Lung microvascular endothelial cell (primary cell): ENCODE data around the gene TRIM74. TPM values are rescaled to one million over a fixed set of nuclear protein-coding genes. Genes with fewer than 3 reads are reported as not detected.
"Not testable (repeated sequence)": the region's sequence is repeated elsewhere in the genome, so short reads cannot be mapped to it uniquely, and the experiment has no call there.

Experiments used
- DNase-seq, 2 donors: peaks; one replicate each; pipeline versions ENCODE4 v3.0.0 to v3.0.0-alpha.2; 2010; ENCODE audit warnings: low read depth in 2 of 2
- total RNA-seq: library from RNA; depleted of rRNA; stranded (reverse); fragments of >200 nt; gene quantifications from 2 replicates; pipeline ENCODE4 v1.2.1, GENCODE V29; 2014

The TRIM74 gene
- total RNA-seq, 1 donor from 2014 or later = under 0.01 TPM

DNA sequence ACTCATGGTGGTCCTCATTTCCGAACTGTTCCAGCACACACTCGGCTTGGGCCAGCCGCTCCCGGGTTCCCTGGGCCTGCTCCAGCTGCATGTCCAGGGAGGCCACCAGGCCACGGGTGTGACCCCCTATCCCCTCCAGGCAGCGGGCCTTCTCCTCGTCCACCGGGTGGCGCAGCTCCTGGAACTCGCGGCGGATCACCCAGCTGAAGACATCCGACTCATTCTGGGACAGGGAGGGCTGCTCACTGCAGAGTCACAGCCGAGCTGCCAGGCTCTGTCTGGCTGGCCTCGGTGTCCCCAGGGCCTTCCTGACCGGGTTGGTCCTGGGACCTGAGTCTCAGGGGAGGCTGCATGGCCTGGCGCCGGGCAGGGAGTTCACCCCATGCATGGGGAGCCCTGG is 9.2 kb downstream of the TRIM74 start:
- DNase-seq = not testable (repeated sequence)

DNA sequence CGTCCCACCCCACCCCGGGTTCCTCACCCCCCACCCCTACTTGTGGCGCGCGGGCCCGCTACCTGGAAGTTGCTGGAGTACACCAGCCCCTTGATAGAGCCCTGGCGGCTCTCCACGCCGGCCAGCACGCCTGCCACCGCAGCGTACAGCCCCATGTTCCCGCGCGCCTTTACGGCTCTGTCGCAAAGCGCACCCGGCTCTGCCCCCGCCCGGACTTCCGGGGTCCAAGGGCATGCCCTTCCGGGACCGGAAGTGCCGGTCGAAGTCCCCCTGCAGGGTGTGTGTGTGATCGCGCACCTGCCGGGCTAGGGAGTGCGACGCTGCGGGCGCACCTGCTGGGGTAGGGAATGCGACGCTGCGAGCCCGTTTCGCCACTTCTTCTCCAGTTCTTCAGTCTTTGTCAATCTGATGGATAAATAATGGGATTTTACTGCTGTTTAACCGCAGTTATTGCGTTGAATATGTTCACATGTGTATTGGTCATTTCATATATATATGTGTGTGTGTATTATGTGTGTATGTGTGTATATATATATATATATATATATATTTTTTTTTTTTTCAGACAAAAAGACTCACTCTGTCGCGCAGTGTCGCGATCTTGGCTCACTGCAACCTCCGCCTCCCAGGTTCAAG is 14.6 kb downstream of the TRIM74 start:
- DNase-seq = not testable (repeated sequence)

DNA sequence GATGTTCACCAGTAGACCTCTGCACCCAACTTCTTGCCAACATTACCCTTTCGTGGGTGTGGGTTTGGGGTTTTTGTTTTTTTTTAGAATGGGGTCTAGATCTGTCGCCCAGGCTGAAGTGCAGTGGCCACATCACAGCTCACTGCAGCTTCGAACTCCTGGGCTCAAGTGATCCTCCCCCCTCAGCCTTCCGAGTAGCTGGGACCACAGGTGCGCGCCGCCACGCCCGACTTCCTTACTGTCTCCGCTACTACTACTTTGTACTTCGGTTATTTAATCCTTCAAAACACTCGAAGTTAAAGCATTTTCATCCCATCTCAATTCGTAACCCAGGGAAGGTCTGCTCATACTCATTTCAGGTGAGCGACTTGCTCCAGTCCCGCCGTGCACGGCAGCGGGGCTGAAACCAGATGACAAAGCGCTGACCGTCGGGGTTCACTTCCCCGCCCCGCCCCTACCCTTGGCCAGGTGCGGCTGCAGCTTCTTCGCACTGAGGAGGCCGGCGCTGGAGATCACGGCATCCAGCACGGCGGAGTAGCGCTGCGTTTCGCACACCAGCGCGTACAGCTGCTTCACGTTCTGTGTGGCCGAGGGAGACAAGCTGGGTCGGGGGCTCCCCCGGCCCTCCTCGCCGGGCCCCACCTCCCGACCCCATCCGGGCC is 15.2 kb downstream of the TRIM74 start:
- not testable (repeated sequence) for DNase-seq

DNA sequence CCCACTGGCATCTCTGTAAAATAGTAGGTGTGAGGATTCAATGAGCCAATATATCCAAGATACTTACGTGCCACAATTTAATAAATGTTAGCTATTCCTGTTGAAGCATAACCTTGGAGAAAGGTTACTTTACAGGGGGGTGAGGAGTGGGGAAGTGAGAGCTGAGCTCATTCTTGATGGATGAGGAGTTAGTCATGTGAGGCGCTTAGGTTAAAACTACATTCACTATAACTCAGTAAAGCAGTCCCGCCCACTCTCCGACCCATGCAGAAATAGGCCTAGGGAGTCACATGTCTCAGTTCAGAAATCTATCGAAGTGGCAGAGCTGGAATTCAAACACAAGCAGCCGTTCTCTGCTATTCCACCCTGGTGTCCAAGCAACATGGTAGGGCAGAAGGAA is 18.8 kb downstream of the TRIM74 start:
- DNase-seq = not testable (repeated sequence)

DNA sequence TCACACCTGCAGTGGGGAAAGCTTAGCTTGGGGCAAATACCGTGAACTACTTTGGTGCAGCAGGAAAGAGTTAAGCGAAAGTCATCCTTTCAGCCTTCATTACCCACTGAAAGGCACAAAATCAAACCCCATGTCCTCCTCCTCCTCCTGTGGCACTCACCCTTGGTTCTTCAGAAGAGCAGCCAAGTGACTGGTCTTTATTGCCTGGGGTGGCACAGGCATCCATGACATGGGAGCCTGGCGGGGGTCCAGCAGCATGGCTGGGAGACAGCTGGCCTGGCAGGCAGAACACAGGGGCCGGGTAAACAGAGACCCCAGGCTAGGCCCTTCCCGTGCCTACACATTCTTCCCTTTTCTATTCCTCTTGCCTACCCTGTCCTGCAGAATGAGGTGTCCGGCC is 19.6 kb downstream of the TRIM74 start:
- DNase-seq = not testable (repeated sequence)

DNA sequence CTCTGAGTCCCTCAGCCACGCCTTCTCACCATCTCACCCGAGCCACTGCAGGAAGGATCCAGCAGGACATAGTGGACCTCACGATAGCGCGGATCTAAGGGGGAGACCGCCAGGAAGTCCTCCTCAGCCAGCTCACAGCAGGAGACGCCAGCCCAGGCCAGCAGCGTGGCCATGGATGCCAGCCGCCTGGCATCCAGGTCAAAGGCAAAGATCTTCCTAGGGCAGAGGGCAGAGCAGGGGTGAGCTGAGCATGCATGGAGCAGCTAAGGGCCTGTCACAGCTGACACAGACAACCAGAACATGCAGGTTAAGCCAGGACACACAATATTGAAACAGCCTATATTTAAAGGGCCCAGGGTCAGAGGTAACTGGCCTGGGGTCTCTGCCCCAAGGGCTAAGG is 20.0 kb downstream of the TRIM74 start:
- DNase-seq = not testable (repeated sequence)

DNA sequence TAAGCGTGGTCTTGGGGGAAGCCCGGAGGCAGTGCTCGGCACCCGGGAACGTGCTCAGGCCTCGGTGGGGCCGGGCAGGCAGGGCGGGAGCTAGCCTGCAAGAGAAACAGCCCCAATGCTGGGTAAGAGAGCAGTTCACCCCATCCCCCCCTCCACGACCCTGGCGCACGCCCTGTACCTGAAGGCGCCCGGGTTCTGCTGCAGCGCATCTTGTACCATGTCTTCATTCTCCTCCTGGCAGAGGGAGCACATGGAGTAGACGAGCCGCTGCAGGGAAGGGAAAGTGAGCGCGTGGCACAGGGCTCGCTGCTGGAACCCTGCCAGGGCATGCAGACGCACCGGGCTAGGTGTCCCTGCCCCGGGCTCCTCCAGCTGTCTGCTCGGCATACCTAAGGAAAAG is 20.6 kb downstream of the TRIM74 start:
- DNase-seq = not testable (repeated sequence)

DNA sequence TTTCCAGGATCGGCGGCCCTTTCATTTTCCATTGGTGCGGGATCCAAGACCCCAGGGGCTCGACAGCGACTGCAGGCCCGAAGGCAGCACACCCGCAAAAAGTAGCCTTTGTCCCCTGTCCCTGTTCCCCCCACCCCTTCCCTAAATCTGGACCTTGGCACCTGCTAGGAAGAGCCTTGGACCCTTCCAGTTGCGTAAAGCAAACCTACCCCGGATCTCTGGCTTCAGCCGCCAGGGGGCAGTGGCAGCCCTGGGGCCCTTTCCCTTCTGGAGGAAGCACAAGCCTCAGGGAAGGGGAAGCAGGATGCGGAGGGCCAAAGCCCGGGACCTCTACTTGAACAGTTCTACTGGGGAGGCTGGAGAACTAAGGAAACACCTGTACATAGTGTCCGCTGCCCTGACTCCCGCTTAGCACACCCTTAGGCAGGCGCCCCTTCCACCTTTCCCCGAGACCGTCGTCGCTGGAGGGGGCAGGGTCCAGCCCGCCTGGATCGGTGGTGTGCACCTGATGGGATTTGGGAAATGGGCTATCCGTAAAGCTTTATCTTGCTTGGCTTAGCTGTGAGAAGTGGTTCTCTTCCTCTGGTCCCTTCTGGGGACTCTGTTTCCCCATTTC is 23.0 kb downstream of the TRIM74 start:
- DNase-seq = peak in 1 of 2 donors; percentile 25

DNA sequence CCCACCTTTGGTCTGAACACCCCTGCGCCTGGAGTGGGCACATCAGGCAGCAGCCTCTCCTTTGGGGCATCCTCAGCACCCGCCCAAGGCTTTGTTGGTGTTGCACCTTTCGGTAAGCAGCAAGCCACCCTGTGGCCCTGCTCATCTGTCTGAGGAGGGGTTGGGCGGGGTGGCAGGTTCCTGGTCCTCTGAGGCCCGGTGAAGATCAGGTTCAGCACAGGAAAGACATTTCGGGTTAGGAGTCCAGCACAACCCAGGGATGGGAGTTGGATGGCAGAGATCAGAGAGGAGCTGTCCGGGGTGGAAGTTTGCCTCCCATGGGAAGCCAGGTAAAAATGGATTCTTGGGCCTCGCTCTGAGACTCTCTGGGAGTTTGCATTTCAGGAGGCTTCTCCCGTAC is 23.7 kb downstream of the TRIM74 start:
- DNase-seq = not testable (repeated sequence)

DNA sequence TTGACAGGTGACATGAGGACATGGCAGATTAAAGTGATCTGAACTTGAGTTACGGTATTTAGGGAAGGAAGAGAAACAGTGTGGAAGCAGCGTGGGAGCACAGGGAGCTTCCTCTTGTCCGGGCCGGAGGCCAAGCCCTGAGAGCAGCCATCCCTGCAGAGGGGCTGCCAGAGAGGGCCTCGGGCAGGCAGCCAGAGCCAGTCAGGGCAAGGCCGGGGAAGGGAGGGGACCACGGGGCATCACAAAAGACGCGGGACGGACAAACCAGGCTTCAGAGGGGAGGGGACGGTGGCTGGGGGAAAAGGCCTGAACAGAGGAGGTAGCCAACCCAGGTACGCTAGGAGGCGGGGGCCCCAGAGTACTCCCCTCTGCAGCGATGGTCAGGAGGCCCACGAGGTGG is 24.3 kb downstream of the TRIM74 start:
- not testable (repeated sequence) for DNase-seq

DNA sequence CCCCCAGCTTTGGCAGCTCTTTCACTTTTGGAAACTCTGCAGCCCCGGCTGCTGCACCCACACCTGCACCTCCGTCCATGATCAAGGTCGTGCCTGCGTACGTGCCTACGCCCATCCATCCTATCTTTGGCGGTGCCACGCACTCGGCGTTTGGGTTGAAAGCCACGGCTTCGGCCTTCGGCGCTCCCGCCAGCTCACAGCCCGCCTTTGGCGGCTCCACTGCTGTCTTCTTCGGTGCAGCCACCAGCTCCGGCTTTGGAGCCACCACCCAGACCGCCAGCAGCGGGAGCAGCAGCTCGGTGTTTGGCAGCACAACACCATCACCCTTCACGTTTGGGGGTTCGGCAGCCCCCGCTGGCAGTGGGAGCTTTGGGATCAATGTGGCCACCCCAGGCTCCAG is 26.3 kb downstream of the TRIM74 start:
- DNase-seq = not testable (repeated sequence)

DNA sequence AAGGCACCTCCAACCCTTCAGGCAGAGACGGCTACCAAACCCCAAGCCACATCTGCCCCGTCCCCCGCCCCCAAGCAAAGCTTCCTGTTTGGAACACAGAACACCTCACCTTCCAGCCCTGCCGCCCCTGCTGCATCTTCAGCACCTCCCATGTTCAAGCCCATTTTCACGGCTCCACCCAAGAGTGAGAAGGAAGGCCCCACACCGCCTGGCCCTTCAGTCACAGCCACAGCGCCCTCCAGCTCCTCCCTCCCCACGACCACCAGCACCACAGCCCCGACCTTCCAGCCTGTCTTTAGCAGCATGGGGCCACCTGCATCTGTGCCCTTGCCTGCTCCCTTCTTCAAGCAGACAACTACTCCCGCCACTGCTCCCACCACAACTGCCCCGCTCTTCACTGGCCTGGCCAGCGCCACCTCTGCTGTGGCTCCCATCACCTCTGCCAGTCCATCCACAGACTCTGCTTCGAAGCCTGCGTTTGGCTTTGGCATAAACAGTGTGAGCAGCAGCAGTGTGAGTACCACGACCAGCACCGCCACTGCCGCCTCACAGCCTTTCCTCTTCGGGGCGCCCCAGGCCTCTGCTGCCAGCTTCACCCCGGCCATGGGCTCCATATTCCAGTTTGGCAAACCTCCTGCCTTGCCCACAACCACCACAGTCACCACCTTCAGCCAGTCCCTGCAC is 27.1 kb downstream of the TRIM74 start:
- not testable (repeated sequence) for DNase-seq

DNA sequence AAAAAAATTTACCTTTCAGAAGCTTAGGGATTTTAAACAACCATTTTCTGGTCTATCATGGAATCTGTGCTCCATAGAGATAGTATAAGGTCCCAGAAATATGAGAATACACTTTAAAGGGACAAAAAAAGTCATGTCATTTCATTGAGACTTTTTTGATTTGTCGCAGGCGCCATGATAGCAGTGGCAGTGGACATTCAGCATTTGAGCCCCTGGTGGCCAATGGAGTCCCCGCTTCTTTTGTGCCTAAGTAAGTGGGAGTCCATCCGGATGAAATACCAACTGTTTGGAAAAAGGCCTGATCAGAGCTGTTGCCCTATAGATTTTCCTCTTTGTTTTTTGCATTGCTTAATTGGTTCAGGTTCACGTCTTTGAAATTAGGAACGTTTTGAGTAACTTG is 41.0 kb downstream of the TRIM74 start:
- DNase-seq = not testable (repeated sequence)

DNA sequence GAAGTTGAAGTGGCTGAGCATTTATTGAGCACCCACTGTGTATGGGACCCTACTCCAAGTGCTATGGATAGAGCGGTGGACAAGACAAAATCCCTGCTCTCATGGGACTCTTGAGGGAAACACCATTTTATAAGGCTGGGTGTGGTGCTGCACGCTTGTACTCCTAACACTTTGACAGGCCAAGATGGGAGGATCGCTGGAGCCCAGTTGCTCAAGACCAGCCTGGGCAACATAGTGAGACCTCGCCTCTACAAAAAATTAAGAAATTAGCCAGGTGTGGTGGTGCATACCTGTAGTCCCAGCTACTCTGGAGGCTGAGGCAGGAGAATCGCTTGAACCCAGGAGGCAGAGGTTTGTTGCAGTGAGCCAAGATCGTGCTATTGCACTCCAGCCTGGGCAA is 41.5 kb downstream of the TRIM74 start:
- DNase-seq = not testable (repeated sequence)

DNA sequence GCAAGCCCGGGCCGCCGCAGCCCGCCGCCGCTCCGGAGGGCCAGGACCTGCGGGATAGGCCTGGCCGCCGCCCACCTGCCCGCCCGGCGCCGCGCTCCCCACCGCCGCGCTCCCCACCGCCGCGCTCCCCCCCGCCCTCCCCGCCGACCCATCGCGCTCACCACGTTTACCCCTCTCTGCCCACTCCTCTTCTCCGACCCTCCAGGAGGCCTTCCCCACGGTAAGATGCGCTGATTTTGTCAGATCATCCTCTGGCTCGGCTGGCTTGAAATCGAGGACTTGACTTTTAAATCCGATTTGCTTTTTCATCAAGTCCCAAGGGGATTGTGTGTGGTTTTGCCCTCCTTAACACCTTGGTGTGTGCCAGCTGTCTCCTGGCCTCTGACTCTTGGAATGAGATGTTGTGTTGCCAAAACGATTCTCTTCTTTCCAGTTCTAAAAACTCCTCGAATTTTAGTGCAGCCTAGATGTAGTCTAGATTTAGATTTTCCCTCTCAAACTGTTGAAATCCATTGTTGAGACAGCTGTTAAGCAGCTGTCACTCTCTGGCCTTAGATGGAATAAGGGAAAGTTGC is 43.6 kb downstream of the TRIM74 start:
- DNase-seq = no peak

DNA sequence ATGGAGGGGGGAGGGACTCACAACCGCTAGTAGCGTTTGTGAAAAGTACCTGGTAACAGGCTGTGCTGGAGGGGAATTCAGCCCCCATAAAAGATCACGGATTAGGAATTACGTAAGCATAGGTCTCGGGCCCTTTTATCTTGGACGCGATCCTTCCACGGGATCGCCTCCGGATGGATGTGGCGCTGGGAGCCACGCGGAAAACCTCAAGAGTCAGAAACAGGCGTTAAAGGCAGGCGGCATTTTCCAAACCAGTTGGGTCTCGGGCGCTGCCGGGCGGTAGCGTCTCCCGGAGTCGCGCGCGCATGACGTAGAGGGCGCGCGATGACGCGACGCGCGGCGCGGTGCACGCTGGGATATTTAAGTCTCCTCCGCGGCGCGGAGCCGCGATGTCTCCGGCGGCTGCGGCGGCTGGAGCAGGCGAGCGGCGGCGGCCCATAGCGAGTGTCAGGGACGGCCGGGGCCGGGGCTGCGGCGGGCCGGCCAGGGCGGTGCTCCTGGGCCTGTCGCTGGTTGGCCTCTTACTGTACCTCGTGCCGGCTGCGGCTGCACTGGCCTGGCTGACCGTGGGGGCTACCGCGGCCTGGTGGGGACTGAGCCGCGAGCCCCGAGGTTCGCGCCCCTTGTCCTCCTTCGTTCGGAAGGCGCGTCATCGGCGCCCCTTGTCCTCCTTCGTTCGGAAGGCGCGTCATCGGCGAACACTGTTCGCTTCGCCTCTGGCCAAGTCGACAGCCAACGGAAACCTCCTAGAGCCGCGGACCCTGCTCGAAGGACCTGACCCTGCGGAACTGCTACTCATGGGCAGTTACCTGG is 44.3 kb downstream of the TRIM74 start, which contains the start of gene POM121:
TSS of gene POM121 (plus strand) at position 363 of the 813 bp plus-strand sequence. CDS start at position 390, 27 bp downstream.
- peak; percentile 92 to 94 for DNase-seq

DNA sequence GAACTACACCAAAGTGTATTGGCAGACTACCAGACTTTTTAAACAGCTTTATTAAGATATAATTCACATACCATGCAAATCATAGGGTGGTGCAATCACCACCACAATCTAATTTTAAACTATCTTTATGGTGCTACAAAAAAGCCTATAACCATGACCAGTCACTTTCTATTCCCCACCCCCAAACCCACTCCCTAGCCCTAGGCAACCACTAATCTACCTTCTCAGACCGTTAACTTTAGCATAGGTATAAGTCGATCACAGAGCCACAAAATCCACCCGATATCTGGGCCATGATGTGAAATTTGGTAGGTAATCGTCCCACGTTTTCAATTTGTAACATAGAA is 44.9 kb downstream of the TRIM74 start:
- no peak for DNase-seq

DNA sequence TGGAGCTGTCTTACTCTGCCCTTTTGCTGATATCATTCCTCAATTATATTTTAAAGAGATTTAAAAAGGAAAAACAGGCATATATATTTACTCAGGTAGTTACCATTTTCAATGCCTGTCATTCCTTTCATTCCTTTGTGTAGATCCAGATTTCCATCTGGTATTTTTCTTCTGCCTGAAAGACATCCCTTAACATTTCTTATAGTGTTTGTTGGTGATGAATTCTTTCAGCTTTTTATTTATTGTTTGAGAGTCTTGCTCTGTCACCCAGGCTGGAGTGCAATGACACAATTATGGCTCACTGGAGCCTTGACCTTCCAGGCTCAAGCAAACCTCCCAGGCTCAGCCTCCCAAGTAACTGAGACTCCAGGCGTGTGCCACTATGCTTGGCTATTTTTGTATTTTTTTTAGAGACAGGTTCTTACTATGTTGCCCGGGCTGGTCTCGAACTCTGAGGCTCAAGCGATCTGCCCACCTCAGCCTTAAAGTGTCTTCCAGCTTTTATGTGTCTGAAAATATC is 50.0 kb downstream of the TRIM74 start:
- DNase-seq = no peak

DNA sequence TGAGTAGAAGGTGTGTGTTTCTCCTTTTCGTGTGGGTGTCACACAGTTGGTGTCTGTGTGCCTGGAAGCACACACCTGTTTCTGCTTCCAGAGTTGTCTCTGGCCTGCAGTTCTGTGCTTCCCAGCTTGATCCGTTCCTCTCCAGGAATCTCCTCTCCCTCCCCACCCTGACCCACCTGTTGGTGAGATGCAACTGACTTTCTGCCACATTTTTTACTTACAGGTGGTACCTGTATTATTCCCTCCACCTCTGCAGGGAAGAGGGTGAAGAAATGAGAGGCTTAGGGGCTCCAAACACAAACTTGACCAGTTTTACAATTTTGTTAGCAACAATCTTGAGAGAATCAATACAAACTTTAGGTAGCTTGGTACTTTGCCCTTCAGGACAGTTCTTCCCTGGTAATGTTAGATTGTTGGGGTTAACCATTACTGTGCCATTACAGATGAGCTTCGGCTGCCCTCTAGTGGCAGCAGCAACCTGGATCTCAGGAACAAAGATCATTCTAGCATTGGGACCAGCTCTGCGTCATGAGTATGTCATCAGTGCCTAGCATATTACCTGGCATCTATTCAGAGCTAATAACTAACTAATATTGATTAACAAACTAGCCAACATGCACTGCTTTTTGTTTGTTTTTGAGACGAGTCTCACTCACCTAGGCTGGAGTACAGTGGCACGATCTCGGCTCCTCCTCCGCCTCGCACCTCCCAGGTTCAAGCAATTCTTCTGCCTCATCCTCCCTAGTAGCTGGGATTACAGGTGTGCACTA is 54.3 kb downstream of the TRIM74 start:
- peak; percentile 65 to 72 for DNase-seq

DNA sequence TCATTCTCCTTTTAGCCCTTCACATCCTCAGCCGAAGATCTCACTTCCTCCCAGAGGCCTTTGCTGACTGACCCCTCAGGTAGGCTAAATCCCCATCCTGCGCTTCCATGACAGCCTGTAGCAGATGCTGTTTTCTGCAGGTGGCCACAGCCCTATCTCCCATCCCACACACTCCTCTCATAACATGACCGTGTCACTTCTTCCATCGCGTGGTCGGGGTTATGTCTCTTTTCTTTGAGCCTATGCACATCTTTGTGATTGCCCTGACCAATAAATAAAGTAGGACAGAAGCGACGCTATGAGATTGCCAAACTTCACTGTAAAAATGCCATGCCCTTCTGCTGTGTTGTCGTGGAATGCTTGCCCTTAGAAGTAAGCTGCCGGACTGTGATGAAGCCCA is 55.5 kb downstream of the TRIM74 start:
- DNase-seq = not testable (repeated sequence)
